Mammary epithelial cell (primary cell): ENCODE measurements around the gene AMPD3.

ENCODE experiments used
- EZH2 ChIP-seq: IDR thresholded peaks from 2 replicates; pipeline ENCODE4 v1.6.1; 2012; ENCODE audit warnings: low read length, inconsistent platforms, borderline replicate concordance
- TF ChIP-seq, protein P1 (sequence below), 2 donors: IDR thresholded peaks in 1 of 2; conservative IDR thresholded peaks in 1 of 2; 2 replicates each; pipeline ENCODE4 v1.5.1; 2011 to 2012; ENCODE audit warnings: inconsistent platforms in 2 of 2, low read length in 2 of 2, mild to moderate bottlenecking in 2 of 2, control low read depth in 1 of 2, low read depth in 1 of 2; ENCODE audit not compliant: insufficient read depth in 1 of 2; ENCODE audit errors: extremely low read depth in 1 of 2

GRCh38 chr11:10526974-10527918 is 72.2 kb downstream of the AMPD3 start:
- TF ChIP-seq, protein P1, sequence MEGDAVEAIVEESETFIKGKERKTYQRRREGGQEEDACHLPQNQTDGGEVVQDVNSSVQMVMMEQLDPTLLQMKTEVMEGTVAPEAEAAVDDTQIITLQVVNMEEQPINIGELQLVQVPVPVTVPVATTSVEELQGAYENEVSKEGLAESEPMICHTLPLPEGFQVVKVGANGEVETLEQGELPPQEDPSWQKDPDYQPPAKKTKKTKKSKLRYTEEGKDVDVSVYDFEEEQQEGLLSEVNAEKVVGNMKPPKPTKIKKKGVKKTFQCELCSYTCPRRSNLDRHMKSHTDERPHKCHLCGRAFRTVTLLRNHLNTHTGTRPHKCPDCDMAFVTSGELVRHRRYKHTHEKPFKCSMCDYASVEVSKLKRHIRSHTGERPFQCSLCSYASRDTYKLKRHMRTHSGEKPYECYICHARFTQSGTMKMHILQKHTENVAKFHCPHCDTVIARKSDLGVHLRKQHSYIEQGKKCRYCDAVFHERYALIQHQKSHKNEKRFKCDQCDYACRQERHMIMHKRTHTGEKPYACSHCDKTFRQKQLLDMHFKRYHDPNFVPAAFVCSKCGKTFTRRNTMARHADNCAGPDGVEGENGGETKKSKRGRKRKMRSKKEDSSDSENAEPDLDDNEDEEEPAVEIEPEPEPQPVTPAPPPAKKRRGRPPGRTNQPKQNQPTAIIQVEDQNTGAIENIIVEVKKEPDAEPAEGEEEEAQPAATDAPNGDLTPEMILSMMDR (conservative IDR thresholded peaks at IDR 0.05 in 1 of 2, IDR thresholded peaks at IDR 0.05 in 1 of 2; ENCODE audit: extremely low read depth in 1 of 2, insufficient read depth in 1 of 2, low read depth in 1 of 2, low read length in 2 of 2), result no peak
- no peak for TF ChIP-seq EZH2
